Chondrocyte (in vitro differentiated cells): ENCODE results near the gene TTBK2. TPM values are rescaled to one million over a fixed set of nuclear protein-coding genes. Genes with fewer than 3 reads are reported as not detected.

Experiments used
- DNase-seq: peaks from one replicate; pipeline ENCODE4 v3.0.0; 2021; ENCODE audit warnings: mixed read lengths, low spot score
- H3K27ac Mint-ChIP-seq: one replicate; pipeline ENCODE4 v1.8.0; 2021; ENCODE audit warnings: mild to moderate bottlenecking, moderate library complexity, mixed read lengths; ENCODE audit not compliant: unreplicated experiment
- H3K27me3 Mint-ChIP-seq: 2 replicates; pipeline ENCODE4 v1.8.0; 2021; ENCODE audit warnings: low read depth, mixed read lengths
- H3K36me3 Mint-ChIP-seq: 2 replicates; pipeline ENCODE4 v1.8.0; 2021; ENCODE audit warnings: low read depth, mixed read lengths
- H3K4me1 Mint-ChIP-seq: 2 replicates; pipeline ENCODE4 v1.8.0; 2021; ENCODE audit warnings: low read depth, mild to moderate bottlenecking, mixed read lengths
- H3K4me3 Mint-ChIP-seq: one replicate; pipeline ENCODE4 v1.8.0; 2021; ENCODE audit warnings: mild to moderate bottlenecking, moderate library complexity, mixed read lengths; ENCODE audit not compliant: unreplicated experiment
- H3K9me3 Mint-ChIP-seq: 2 replicates; pipeline ENCODE4 v1.8.0; 2021; ENCODE audit warnings: low read depth, mixed read lengths
- CTCF ChIP-seq: fragments of 200-600 bp; sonication (generic); IDR thresholded peaks from 2 replicates; pipeline ENCODE4 v1.5.0; 2021; ENCODE audit warnings: antibody characterized with exemption, mild to moderate bottlenecking, moderate library complexity
- total RNA-seq: library from RNA; stranded (reverse); gene quantifications from 3 replicates; pipeline ENCODE4 v1.2.1, GENCODE V29; 2021

Gene TTBK2
- total RNA-seq, 1 donor from 2014 or later = 19.7 TPM

GRCh38 chr15:42879443-42879842 is 41.1 kb downstream of the TTBK2 start:
- no peak for DNase-seq
- no peak for TF ChIP-seq CTCF
- H3K4me1 Mint-ChIP-seq = no peaks in the 10 kb centered on the region
- H3K27ac Mint-ChIP-seq = no peak overlapping the region
- peaks cover 5% of the 10 kb centered on the region for H3K9me3 Mint-ChIP-seq
- no peaks in the 10 kb centered on the region for H3K27me3 Mint-ChIP-seq
- H3K4me3 Mint-ChIP-seq = no peak overlapping the region
- peaks cover 2% of the 10 kb centered on the region for H3K36me3 Mint-ChIP-seq

- Mint-ChIP-seq H3K9me3 (no peaks in the 10 kb centered on the region), H3K27me3 (no peaks in the 10 kb centered on the region), H3K36me3 (peaks cover 2% of the 10 kb centered on the region), H3K4me1 (no peaks in the 10 kb centered on the region), H3K27ac (no peak overlapping the region), H3K4me3 (no peak overlapping the region)
- DNase-seq = no peak
- no peak for TF ChIP-seq CTCF
These were observed 44.4 kb downstream of the TTBK2 start for GRCh38 chr15:42876224-42876623.

DNA sequence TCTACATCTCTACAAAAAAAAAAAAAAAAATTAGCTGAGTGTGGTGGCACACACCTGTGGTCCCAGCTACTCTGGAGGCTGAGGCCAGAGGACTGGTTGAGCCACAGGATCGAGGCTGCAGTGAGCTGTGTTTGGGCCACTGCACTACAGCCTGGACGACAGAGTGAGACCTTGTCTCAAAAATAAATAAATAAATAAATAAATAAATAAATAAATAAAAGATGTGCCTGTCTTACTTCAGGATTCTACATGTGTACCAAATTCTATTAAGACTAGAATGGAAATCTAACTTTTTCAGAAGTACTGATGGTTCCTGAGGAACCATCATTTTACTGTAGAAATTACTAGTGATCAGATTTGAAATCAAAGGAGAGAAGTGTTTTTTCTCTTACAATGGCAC is 51.9 kb downstream of the TTBK2 start:
- H3K9me3 Mint-ChIP-seq = no peaks in the 10 kb centered on the region
- H3K4me3 Mint-ChIP-seq = no peak overlapping the region
- no peaks in the 10 kb centered on the region for H3K27me3 Mint-ChIP-seq
- no peak for DNase-seq
- H3K27ac Mint-ChIP-seq = no peak overlapping the region
- TF ChIP-seq CTCF = no peak
- peaks cover 8% of the 10 kb centered on the region for H3K36me3 Mint-ChIP-seq
- H3K4me1 Mint-ChIP-seq = peaks cover 4% of the 10 kb centered on the region

GRCh38 chr15:42863572-42864239 is 56.9 kb downstream of the TTBK2 start:
- Mint-ChIP-seq H3K36me3 (peaks cover 21% of the 10 kb centered on the region), H3K4me1 (peaks cover 27% of the 10 kb centered on the region), H3K9me3 (peaks cover 16% of the 10 kb centered on the region), H3K27me3 (no peaks in the 10 kb centered on the region), H3K4me3 (no peak overlapping the region), H3K27ac (peak overlapping the region; percentile 20)
- DNase-seq = no peak
- TF ChIP-seq CTCF = no peak

DNA sequence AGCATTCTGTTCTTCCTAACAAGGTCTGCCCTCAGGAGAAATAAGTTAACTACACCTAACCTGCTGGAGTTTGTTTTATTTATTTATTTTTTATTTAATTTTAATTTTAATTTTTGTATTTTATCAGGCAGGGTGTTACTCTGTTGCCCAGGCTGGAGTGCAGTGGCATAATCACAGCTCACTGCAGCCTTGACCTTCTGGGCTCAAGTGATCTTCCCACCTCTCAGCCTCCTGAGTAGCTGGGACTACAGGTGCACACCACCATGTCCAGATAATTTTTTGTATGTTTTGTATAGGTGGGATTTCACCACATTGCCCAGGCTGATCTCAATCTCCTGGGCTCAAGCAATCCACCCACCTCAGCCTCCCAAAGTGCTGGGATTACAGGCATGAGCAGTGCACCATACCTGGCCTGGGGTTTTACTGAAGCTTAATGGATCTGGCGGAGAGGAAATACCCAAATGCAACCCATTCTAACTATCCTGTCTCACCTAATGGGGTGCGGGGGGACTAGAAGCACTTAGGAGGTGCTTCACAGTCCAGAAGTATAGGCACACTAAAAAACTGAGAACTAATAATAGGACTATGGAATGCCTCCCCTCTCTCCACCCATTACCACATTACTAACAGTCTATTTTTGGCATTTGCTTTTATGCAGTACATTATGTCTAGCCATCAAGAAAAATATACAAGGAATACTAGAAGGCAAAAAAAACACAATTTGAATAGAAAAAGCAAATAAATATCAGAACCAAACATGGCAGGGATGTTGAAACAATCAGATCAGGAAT is 61.4 kb downstream of the TTBK2 start:
- Mint-ChIP-seq H3K4me1 (peaks cover 40% of the 10 kb centered on the region), H3K4me3 (peak overlapping the region; percentile 16), H3K36me3 (peaks cover 21% of the 10 kb centered on the region), H3K27me3 (no peaks in the 10 kb centered on the region), H3K27ac (peak overlapping the region; percentile 89), H3K9me3 (peaks cover 20% of the 10 kb centered on the region)
- TF ChIP-seq CTCF = no peak
- DNase-seq = no peak
